Head of caudate nucleus (tissue), 42 donors: ENCODE measurements around the gene SLC25A42.

Experiments
- DNase-seq, 42 donors: peaks; one replicate each; pipeline versions ENCODE4 v3.0.0 to v3.0.0-alpha.2; 2020 to 2021; ENCODE audit warnings: mixed read lengths in 7 of 42
- intact Hi-C: fragments of 100-400 bp; cut with DNase I; formaldehyde crosslinking; loops from one replicate; pipeline ENCODE4 v1.15.0; 2022

The SLC25A42 gene

GRCh38 chr19:19043881-19044280 is 19.9 kb upstream of the SLC25A42 start:
- DNase-seq: peak in 28 of 42 donors; percentile 11 to 75 (median 43)
- intact Hi-C loops: no loop called here

GRCh38 chr19:19049406-19049805 is 14.4 kb upstream of the SLC25A42 start:
- DNase-seq: no peak
- intact Hi-C loops: no loop called here

GRCh38 chr19:19050104-19050503 is 13.7 kb upstream of the SLC25A42 start:
- DNase-seq: no peak
- intact Hi-C loops: no loop called here

GRCh38 chr19:19050731-19051130 is 13.1 kb upstream of the SLC25A42 start:
- DNase-seq: no peak

GRCh38 chr19:19051478-19052213 is 12.1 kb upstream of the SLC25A42 start:
- intact Hi-C loops: no loop called here
- no peak for DNase-seq

More at GRCh38 chr19:19050731-19051130, 13.1 kb upstream of the SLC25A42 start:
- intact Hi-C loops: no loop called here

GRCh38 chr19:19052921-19053320 is 10.9 kb upstream of the SLC25A42 start:
- DNase-seq: no peak
- intact Hi-C loops: no loop called here

- peak in 41 of 42 donors; percentile 13 to 85 (median 66) for DNase-seq
Observed at GRCh38 chr19:19053508-19054314, 10.1 kb upstream of the SLC25A42 start.

GRCh38 chr19:19054315-19054938 is 9.4 kb upstream of the SLC25A42 start:
- intact Hi-C loops: no loop called here
- no peak for DNase-seq

More at GRCh38 chr19:19053508-19054314, 10.1 kb upstream of the SLC25A42 start:
- intact Hi-C loops: no loop called here

GRCh38 chr19:19054939-19055440 is 8.8 kb upstream of the SLC25A42 start:
- DNase-seq: no peak
- intact Hi-C loops: loop anchor here (5.0 kb wide), 1 partner anchor 87 kb away; no protein-coding TSS in a partner anchor

GRCh38 chr19:19055701-19056100 is 8.1 kb upstream of the SLC25A42 start:
- intact Hi-C loops: loop anchor here (5.0 kb wide), 1 partner anchor 87 kb away; no protein-coding TSS in a partner anchor
- no peak for DNase-seq

GRCh38 chr19:19056636-19057275 is 7.0 kb upstream of the SLC25A42 start:
- intact Hi-C loops: loop anchor here (5.0 kb wide), 1 partner anchor 86 kb away; no protein-coding TSS in a partner anchor
- no peak for DNase-seq

GRCh38 chr19:19057317-19057716 is 6.5 kb upstream of the SLC25A42 start:
- no peak for DNase-seq
- intact Hi-C loops: loop anchor here (5.0 kb wide), 1 partner anchor 85 kb away; no protein-coding TSS in a partner anchor

GRCh38 chr19:19057720-19058119 is 6.1 kb upstream of the SLC25A42 start:
- intact Hi-C loops: loop anchor here (5.0 kb wide), 1 partner anchor 85 kb away; no protein-coding TSS in a partner anchor

GRCh38 chr19:19059018-19059836 is 4.6 kb upstream of the SLC25A42 start:
- no peak for DNase-seq
- intact Hi-C loops: loop anchor here (5.0 kb wide), 1 partner anchor 83 kb away; no protein-coding TSS in a partner anchor

More at GRCh38 chr19:19057720-19058119, 6.1 kb upstream of the SLC25A42 start:
- no peak for DNase-seq

- intact Hi-C loops: loop anchor here (5.0 kb wide), 1 partner anchor 82 kb away; no protein-coding TSS in a partner anchor
- DNase-seq: no peak
Observed at GRCh38 chr19:19059837-19060611, 3.8 kb upstream of the SLC25A42 start.

- peak in 19 of 42 donors; percentile 4 to 55 (median 28) for DNase-seq
- intact Hi-C loops: no loop called here
Observed at GRCh38 chr19:19061506-19061905, 2.3 kb upstream of the SLC25A42 start.
